SK-N-SH (cell line): ENCODE data around the gene SEPSECS. TPM values are rescaled to one million over a fixed set of nuclear protein-coding genes. Genes with fewer than 3 reads are reported as not detected.

Experiments used
- CTCF ChIA-PET: fragments of 300-600, 350-600 bp; formaldehyde crosslinking; extraction: SDS; loops from one replicate; lab custom pipeline; 2021; lab: Yijun Ruan, JAX
- POLR2A ChIA-PET: fragments of 350-600 bp; sonication (Branson Sonifier 250); formaldehyde crosslinking; extraction: SDS; loops from one replicate; lab custom pipeline; 2020; ENCODE audit warnings: antibody characterized with exemption, inconsistent platforms; lab: Yijun Ruan, JAX
- DNase-seq: peaks from one replicate; pipeline ENCODE4 v3.0.0; 2012
- H2AFZ ChIP-seq: fragments of 200-600 bp; sonication (generic); 2 replicates; pipeline ENCODE4 v1.8.1; 2016; ENCODE audit warnings: antibody characterized with exemption, mild to moderate bottlenecking, low read depth
- H3F3A ChIP-seq: fragments of 200-600 bp; sonication (generic); replicated peaks from 2 replicates; pipeline ENCODE3; 2016; ENCODE audit warnings: antibody characterized with exemption, mild to moderate bottlenecking; ENCODE audit not compliant: insufficient read depth
- H3K27ac ChIP-seq, 2 experiments: fragments of 200-500 bp in 1 of 2; fragments of 200-600 bp in 1 of 2; sonication (Bioruptor generic) in 1 of 2; sonication (generic), shearing (Covaris generic) in 1 of 2; 2 replicates each; pipeline versions ENCODE4 v1.5.1 to v1.6.1; 2014 to 2016; ENCODE audit warnings: low read depth in 2 of 2, inconsistent platforms in 1 of 2, low read length in 1 of 2, mild to moderate bottlenecking in 1 of 2, mixed read lengths in 1 of 2
- H3K27me3 ChIP-seq: fragments of 200-600 bp; sonication (generic), shearing (Covaris generic); 2 replicates; pipeline ENCODE4 v1.6.1; 2016; ENCODE audit warnings: mixed run types; ENCODE audit not compliant: insufficient read depth
- H3K36me3 ChIP-seq, 2 experiments: fragments of 200-500 bp in 1 of 2; fragments of 200-600 bp in 1 of 2; sonication (Bioruptor generic) in 1 of 2; sonication (generic) in 1 of 2; replicated peaks in 1 of 2; 2 replicates each; pipeline versions ENCODE3 to v1.5.1; 2014 to 2016; ENCODE audit warnings: low read length in 1 of 2, mild to moderate bottlenecking in 1 of 2; ENCODE audit not compliant: insufficient read depth in 2 of 2, control insufficient read depth in 1 of 2
- H3K4me1 ChIP-seq, 2 experiments: fragments of 200-500 bp in 1 of 2; fragments of 200-600 bp in 1 of 2; sonication (Bioruptor generic) in 1 of 2; sonication (generic), shearing (Covaris generic) in 1 of 2; 2 replicates each; pipeline versions ENCODE4 v1.5.1 to v1.6.1; 2014 to 2016; ENCODE audit warnings: low read depth in 1 of 2, low read length in 1 of 2, mixed run types in 1 of 2; ENCODE audit not compliant: insufficient read depth in 2 of 2, control insufficient read depth in 1 of 2
- H3K4me2 ChIP-seq: fragments of 200-600 bp; sonication (generic), shearing (Covaris generic); 2 replicates; pipeline ENCODE4 v1.6.1; 2017; ENCODE audit warnings: mixed run types
- H3K4me3 ChIP-seq, 2 experiments: fragments of 200-500 bp in 1 of 2; fragments of 200-600 bp in 1 of 2; sonication (Bioruptor generic) in 1 of 2; sonication (generic), shearing (Covaris generic) in 1 of 2; 2 replicates each; pipeline versions ENCODE4 v1.5.1 to v1.8.1; 2014 to 2016; ENCODE audit warnings: low read depth in 2 of 2, inconsistent platforms in 1 of 2, low read length in 1 of 2, mild to moderate bottlenecking in 1 of 2, mixed read lengths in 1 of 2, moderate library complexity in 1 of 2
- H3K79me2 ChIP-seq: fragments of 200-600 bp; sonication (generic); 2 replicates; pipeline ENCODE4 v1.8.1; 2017; ENCODE audit warnings: mild to moderate bottlenecking; ENCODE audit not compliant: insufficient read depth
- H3K9ac ChIP-seq: fragments of 200-600 bp; sonication (generic); 2 replicates; pipeline ENCODE4 v1.6.1; 2017; ENCODE audit warnings: mixed run types
- H3K9me2 ChIP-seq: fragments of 200-600 bp; sonication (generic); 2 replicates; pipeline ENCODE4 v1.6.1; 2017; ENCODE audit warnings: mixed run types
- H3K9me3 ChIP-seq: fragments of 200-600 bp; sonication (generic); 2 replicates; pipeline ENCODE4 v1.6.1; 2017; ENCODE audit warnings: mixed run types, mild to moderate bottlenecking, moderate library complexity
- H4K20me1 ChIP-seq: fragments of 200-600 bp; sonication (generic); 2 replicates; pipeline ENCODE4 v1.6.1; 2017; ENCODE audit warnings: mild to moderate bottlenecking, mixed run types; ENCODE audit not compliant: insufficient read depth
- ELF1 ChIP-seq: IDR thresholded peaks from 2 replicates; pipeline ENCODE4 v1.4.0; 2012
- EP300 ChIP-seq, 2 experiments: IDR thresholded peaks; 2 replicates each; pipeline versions ENCODE4 v1.4.0 to v1.6.1; 2012; ENCODE audit warnings: borderline replicate concordance in 1 of 2, low read depth in 1 of 2, low read length in 1 of 2
- EZH2phosphoT487 ChIP-seq: fragments of 200-600 bp; sonication (generic); IDR thresholded peaks from 2 replicates; pipeline ENCODE4 v1.6.1; 2017; ENCODE audit warnings: low read depth, mixed run types, mild to moderate bottlenecking, antibody characterized with exemption, moderate library complexity, borderline replicate concordance
- FOSL2 ChIP-seq: IDR thresholded peaks from 2 replicates; pipeline ENCODE4 v1.4.0; 2012; ENCODE audit warnings: low read depth, mild to moderate bottlenecking, moderate library complexity, borderline replicate concordance
- FOXJ3 ChIP-seq: sonication (generic); formaldehyde crosslinking; IDR thresholded peaks from 2 replicates; pipeline ENCODE4 v1.5.1; 2020; ENCODE audit warnings: mild to moderate bottlenecking, missing genetic modification reagents
- GABPA ChIP-seq: IDR thresholded peaks from 2 replicates; pipeline ENCODE4 v1.4.0; 2012; ENCODE audit warnings: low read depth, mild to moderate bottlenecking
- NFIC ChIP-seq: IDR thresholded peaks from 2 replicates; pipeline ENCODE4 v1.4.0; 2012; ENCODE audit warnings: borderline replicate concordance
- RFX5 ChIP-seq: IDR thresholded peaks from 2 replicates; pipeline ENCODE4 v1.6.1; 2012; ENCODE audit warnings: mild to moderate bottlenecking, improper control_type of control experiment, low read length
- RXRA ChIP-seq: IDR thresholded peaks from 2 replicates; pipeline ENCODE4 v1.4.0; 2012; ENCODE audit warnings: low read depth, mild to moderate bottlenecking, borderline replicate concordance
- SIN3A ChIP-seq: IDR thresholded peaks from 2 replicates; pipeline ENCODE4 v1.6.1; 2012; ENCODE audit warnings: low read depth, mild to moderate bottlenecking, low read length, moderate library complexity, borderline replicate concordance
- SMC3 ChIP-seq: IDR thresholded peaks from 2 replicates; pipeline ENCODE4 v1.6.1; 2012; ENCODE audit warnings: low read depth, low read length, improper control_type of control experiment
- TAF1 ChIP-seq: IDR thresholded peaks from 2 replicates; pipeline ENCODE4 v1.6.1; 2012; ENCODE audit warnings: low read depth, mild to moderate bottlenecking, low read length, moderate library complexity, borderline replicate concordance
- TEAD4 ChIP-seq: IDR thresholded peaks from 2 replicates; pipeline ENCODE4 v1.4.0; 2012; ENCODE audit warnings: mild to moderate bottlenecking, borderline replicate concordance; ENCODE audit not compliant: insufficient read depth
- YY1 ChIP-seq: IDR thresholded peaks from 2 replicates; pipeline ENCODE4 v1.4.0; 2012; ENCODE audit warnings: low read depth, mild to moderate bottlenecking
- WGBS: methylation state at CpG from one replicate; pipeline ENCODE4 v1.1.6; 2017; ENCODE audit warnings: low lambda C conversion rate; 5-methylcytosine and 5-hydroxymethylcytosine counted together
- polyA plus RNA-seq, 3 experiments: library from polyadenylated mRNA; depleted of rRNA; stranded (reverse); fragments of >200 nt; gene quantifications; 2 replicates each; pipeline ENCODE4 v1.2.3, GENCODE V29; 2012
- TF ChIP-seq, protein P1 (sequence below): fragments of 150-350 bp; IDR thresholded peaks from 2 replicates; pipeline ENCODE4 v1.6.1; 2017; ENCODE audit warnings: antibody characterized with exemption, low read length, low read depth, borderline replicate concordance
- TF ChIP-seq, protein P2 (sequence below): IDR thresholded peaks from 2 replicates; pipeline ENCODE4; 2012

Gene SEPSECS
- polyA plus RNA-seq, 1 of the 3 experiments (the other 2 are of a cell fraction), result 2.0 TPM

DNA sequence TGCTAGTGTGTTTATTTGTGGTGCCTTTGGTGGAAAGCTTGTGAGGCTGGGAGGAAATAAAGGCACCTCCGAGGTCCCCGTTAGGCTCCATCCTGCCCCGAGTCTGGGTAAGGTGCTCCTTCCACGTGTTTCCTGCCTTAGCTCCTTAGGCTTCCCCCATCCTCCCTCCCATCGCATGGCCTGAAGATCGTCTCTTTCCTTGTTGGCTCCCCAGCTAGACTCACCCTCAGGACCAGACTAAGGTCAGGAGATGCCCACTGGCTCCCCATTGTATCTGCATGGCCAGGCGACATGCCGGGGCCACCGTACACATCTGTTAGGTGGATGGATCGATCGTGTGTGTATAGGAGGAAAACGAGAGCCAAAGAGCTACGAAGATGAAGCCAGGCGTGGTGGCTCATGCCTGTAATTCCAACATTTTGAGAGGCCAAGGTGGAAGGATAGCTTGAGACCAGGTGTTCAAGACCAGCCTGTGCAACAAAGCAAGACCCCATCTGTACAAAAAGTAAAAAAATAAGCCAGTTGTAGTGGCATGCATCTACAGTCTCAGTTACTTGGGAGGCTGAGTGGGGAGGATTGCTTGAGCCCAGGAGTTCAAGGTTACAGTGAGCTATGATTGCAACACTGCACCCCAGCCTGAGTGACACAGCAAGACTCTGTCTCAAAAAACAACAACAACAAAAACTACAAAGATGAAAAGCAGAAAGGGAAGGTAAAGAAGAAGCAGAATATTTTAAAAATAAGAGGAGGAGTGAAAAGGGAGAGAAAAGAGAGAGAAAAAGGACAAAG is 53.7 kb downstream of the SEPSECS start:
- 61% methylated on average over 14 of the region's 14 CpGs for WGBS
- no peaks in the 10 kb centered on the region for H3F3A ChIP-seq
- no peaks in the 10 kb centered on the region for H4K20me1 ChIP-seq
- no peaks in the 10 kb centered on the region for H3K4me1 ChIP-seq
- H3K27ac ChIP-seq, result no peak overlapping the region
- CTCF ChIA-PET, result interaction anchor here (1.1 to 2.2 kb wide), 2 partner anchors 19 to 38 kb away, joined by 3 to 7 read pairs; no protein-coding TSS in a partner anchor
- no peaks in the 10 kb centered on the region for H3K9me2 ChIP-seq
- no peak overlapping the region for H3K4me2 ChIP-seq
- peaks cover 23% of the 10 kb centered on the region; the same call in 1 of the 2 replicates for H3K27me3 ChIP-seq
- no peaks in the 10 kb centered on the region for H3K9me3 ChIP-seq
- no peak for DNase-seq
- TF ChIP-seq, protein P1, sequence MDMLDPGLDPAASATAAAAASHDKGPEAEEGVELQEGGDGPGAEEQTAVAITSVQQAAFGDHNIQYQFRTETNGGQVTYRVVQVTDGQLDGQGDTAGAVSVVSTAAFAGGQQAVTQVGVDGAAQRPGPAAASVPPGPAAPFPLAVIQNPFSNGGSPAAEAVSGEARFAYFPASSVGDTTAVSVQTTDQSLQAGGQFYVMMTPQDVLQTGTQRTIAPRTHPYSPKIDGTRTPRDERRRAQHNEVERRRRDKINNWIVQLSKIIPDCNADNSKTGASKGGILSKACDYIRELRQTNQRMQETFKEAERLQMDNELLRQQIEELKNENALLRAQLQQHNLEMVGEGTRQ, result no peak
- TF ChIP-seq GABPA (no peak), TEAD4 (no peak), FOXJ3 (CRISPR knock-in tag) (no peak)
- TF ChIP-seq, all 33 proteins: peak for 0
- Histone ChIP-seq H2AFZ (no peak overlapping the region), H3K79me2 (no peaks in the 10 kb centered on the region), H3K4me3 (no peak overlapping the region), H3K9ac (no peak overlapping the region), H3K36me3 (no peaks in the 10 kb centered on the region)
- POLR2A ChIA-PET, result no interaction called here

DNA sequence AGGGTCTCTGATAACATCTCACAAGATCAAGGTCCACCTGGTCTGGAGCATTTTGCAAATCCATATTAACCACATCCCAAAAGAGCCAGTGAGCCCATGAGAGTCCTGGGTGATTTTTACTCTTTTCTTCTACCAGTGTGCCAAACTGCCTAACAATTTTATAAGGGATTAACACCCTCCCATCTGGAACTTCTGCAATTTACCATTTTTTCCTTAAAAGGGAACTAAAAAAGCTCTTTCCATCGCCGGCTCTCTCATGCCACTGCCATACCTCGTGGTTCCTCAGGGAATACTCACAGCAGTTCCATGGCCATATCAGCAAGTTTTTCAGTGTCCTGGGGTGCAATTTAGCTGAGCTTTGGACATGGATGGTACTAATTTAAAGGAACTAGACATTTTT is 55.7 kb downstream of the SEPSECS start:
- Histone ChIP-seq H4K20me1 (no peaks in the 10 kb centered on the region), H3K36me3 (no peaks in the 10 kb centered on the region), H3K27ac (no peak overlapping the region), H3K9me2 (no peaks in the 10 kb centered on the region), H3K9ac (no peak overlapping the region), H3K4me1 (peaks cover 3% of the 10 kb centered on the region in 2 experiments; a peak in 1 of 4 replicates), H3K4me3 (no peak overlapping the region), H3K27me3 (peaks cover 23% of the 10 kb centered on the region; the same call in 1 of the 2 replicates), H3K79me2 (no peaks in the 10 kb centered on the region), H2AFZ (no peak overlapping the region), H3K9me3 (no peaks in the 10 kb centered on the region), H3F3A (no peaks in the 10 kb centered on the region), H3K4me2 (no peak overlapping the region)
- POLR2A ChIA-PET, result no interaction called here
- CTCF ChIA-PET, result no interaction called here
- no peak for DNase-seq
- TF ChIP-seq SMC3, result no peak
- TF ChIP-seq SIN3A, result no peak
- TF ChIP-seq ELF1, result no peak
- TF ChIP-seq FOXJ3 (CRISPR knock-in tag), result no peak
- TF ChIP-seq, protein P2, sequence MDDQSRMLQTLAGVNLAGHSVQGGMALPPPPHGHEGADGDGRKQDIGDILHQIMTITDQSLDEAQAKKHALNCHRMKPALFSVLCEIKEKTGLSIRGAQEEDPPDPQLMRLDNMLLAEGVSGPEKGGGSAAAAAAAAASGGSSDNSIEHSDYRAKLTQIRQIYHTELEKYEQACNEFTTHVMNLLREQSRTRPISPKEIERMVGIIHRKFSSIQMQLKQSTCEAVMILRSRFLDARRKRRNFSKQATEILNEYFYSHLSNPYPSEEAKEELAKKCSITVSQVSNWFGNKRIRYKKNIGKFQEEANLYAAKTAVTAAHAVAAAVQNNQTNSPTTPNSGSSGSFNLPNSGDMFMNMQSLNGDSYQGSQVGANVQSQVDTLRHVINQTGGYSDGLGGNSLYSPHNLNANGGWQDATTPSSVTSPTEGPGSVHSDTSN, result no peak
- TF ChIP-seq YY1, result no peak
- no peak for TF ChIP-seq FOSL2
- no peak for TF ChIP-seq RXRA
- no peak for TF ChIP-seq RFX5
- TF ChIP-seq TAF1, result no peak
- no peak for TF ChIP-seq EZH2phosphoT487
- TF ChIP-seq NFIC, result no peak
- TF ChIP-seq EP300 (IDR thresholded peaks at IDR 0.05; ENCODE audit: borderline replicate concordance in 1 of 2, low read depth in 1 of 2, low read length in 1 of 2), result no peak
- WGBS, result 39% methylated on average over 3 of the region's 3 CpGs
